ENCODE data around the gene TFF1. TPM values are rescaled to one million over a fixed set of nuclear protein-coding genes. Genes with fewer than 3 reads are reported as not detected.

The TFF1 gene
- total RNA-seq, 1 experiment from 2014 or later: 2.2 TPM

DNA sequence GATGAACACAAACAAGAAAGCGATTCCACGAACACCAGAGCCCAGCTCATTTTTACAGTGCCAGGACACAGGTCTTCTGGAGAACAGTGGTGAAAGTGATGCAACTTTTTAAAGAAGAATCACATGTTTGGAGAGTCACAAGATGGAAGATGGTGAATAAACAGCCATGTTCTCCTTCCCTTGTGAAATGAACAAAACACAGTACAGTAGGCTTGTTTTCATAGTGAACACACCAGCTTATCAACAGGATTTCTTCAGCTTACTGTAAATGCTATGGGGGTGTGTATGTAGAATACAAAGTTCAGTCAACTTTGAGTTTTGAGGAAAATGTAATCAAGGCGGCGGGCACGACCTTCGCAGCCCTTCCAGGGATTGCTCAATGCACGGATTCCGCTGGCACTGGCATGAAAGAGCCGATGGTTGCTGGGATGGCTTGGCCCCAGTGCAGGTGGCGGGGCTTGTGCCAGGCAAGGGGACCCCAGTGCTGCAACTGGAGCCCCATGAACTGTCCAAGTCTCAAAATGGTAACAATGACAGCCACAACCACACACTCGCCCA lies 19.8 kb upstream of the TFF1 start:
- Histone ChIP-seq H3K27me3 (ENCODE audit: insufficient read depth, low read depth) (no peaks in the 10 kb centered on the region), H2AFZ (no peak overlapping the region), H3K4me1 (replicated peaks; ENCODE audit: insufficient read depth) (peaks cover 18% of the 10 kb centered on the region), H3K4me2 (no peak overlapping the region), H3K27ac (no peak overlapping the region), H3K4me3 (no peak overlapping the region), H3F3A (ENCODE audit: insufficient read depth, low read depth) (no peaks in the 10 kb centered on the region), H3K9me2 (ENCODE audit: insufficient read depth) (no peaks in the 10 kb centered on the region), H4K20me1 (ENCODE audit: insufficient read depth) (no peaks in the 10 kb centered on the region), H3K9me3 (ENCODE audit: insufficient read depth, low read depth) (no peaks in the 10 kb centered on the region), H3K79me2 (ENCODE audit: low read depth) (no peaks in the 10 kb centered on the region), H3K36me3 (ENCODE audit: low read depth) (no peaks in the 10 kb centered on the region)
- TF ChIP-seq, protein P1, sequence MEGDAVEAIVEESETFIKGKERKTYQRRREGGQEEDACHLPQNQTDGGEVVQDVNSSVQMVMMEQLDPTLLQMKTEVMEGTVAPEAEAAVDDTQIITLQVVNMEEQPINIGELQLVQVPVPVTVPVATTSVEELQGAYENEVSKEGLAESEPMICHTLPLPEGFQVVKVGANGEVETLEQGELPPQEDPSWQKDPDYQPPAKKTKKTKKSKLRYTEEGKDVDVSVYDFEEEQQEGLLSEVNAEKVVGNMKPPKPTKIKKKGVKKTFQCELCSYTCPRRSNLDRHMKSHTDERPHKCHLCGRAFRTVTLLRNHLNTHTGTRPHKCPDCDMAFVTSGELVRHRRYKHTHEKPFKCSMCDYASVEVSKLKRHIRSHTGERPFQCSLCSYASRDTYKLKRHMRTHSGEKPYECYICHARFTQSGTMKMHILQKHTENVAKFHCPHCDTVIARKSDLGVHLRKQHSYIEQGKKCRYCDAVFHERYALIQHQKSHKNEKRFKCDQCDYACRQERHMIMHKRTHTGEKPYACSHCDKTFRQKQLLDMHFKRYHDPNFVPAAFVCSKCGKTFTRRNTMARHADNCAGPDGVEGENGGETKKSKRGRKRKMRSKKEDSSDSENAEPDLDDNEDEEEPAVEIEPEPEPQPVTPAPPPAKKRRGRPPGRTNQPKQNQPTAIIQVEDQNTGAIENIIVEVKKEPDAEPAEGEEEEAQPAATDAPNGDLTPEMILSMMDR (conservative IDR thresholded peaks at IDR 0.05): no peak
- TF ChIP-seq EZH2 (IDR thresholded peaks at IDR 0.05; ENCODE audit: low read depth): no peak
- BruUV-seq (replicated peaks): no TSS peak
- intact Hi-C loops (cut with micrococcal nuclease; ENCODE audit: unreplicated experiment): loop anchor here (10.0 kb wide), 1 partner anchor 129 kb away; the partner anchor contains the start of gene SLC37A1
- CTCF ChIA-PET: no interaction called here
- no peak for DNase-seq
- POLR2A ChIA-PET (ENCODE audit: unreplicated experiment): no interaction called here

DNA sequence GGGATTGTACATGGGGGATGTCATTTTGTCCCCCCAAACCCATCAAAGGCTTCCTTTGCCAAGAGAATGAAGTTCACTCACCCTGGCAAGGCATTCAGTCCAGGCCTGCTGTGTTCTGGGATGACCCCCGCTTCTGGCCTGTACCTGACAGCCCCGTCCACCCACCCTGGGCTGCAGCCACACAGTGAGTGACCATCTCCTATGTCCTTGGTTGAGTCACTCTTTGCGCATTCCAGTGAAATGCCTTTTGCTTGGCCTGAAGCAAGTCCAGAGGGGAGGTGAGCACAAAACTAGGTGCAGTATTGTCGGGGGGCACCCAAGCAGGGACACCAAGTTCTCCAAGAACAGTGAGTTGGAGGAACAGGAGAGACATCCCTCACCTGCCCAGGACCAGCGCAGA lies 19.3 kb upstream of the TFF1 start:
- no peak for DNase-seq
- BruUV-seq (replicated peaks): no TSS peak
- Histone ChIP-seq H3K4me2 (no peak overlapping the region), H3K36me3 (ENCODE audit: low read depth) (no peaks in the 10 kb centered on the region), H3K9me3 (ENCODE audit: insufficient read depth, low read depth) (no peaks in the 10 kb centered on the region), H3F3A (ENCODE audit: insufficient read depth, low read depth) (no peaks in the 10 kb centered on the region), H2AFZ (no peak overlapping the region), H3K4me1 (replicated peaks; ENCODE audit: insufficient read depth) (peaks cover 18% of the 10 kb centered on the region), H3K27ac (no peak overlapping the region), H3K9me2 (ENCODE audit: insufficient read depth) (no peaks in the 10 kb centered on the region), H3K4me3 (no peak overlapping the region), H3K79me2 (ENCODE audit: low read depth) (no peaks in the 10 kb centered on the region), H3K27me3 (ENCODE audit: insufficient read depth, low read depth) (no peaks in the 10 kb centered on the region), H4K20me1 (ENCODE audit: insufficient read depth) (no peaks in the 10 kb centered on the region)
- TF ChIP-seq EZH2 (IDR thresholded peaks at IDR 0.05; ENCODE audit: low read depth): no peak
- TF ChIP-seq, protein P1 (conservative IDR thresholded peaks at IDR 0.05): no peak
- intact Hi-C loops (cut with micrococcal nuclease; ENCODE audit: unreplicated experiment): loop anchor here (10.0 kb wide), 1 partner anchor 129 kb away; the partner anchor contains the start of gene SLC37A1
- ChIA-PET POLR2A (ENCODE audit: unreplicated experiment) (no interaction called here), CTCF (no interaction called here)

DNA sequence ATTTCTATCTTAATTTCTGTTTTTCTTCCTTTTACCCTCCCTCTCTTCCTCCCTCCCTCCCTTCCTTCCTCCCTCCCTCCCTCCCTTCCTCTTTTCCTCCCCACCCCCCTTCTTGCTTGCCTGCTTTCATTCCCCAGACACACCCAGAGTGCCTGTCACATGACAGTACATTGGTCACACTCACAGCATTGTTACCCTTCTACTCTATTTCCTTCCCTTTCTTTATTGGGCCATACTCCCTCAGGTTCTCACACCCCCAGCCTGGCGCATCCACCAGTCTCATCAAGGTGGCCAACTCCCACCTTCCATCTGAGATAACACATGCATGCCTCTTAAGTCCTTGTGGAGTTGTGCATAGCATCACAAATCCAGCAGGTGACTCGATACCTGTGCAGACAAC lies 18.7 kb upstream of the TFF1 start:
- TF ChIP-seq, protein P1 (conservative IDR thresholded peaks at IDR 0.05): no peak
- TF ChIP-seq EZH2 (IDR thresholded peaks at IDR 0.05; ENCODE audit: low read depth): no peak
- H3K9me2 ChIP-seq (ENCODE audit: insufficient read depth): no peaks in the 10 kb centered on the region
- POLR2A ChIA-PET (ENCODE audit: unreplicated experiment): no interaction called here
- no peaks in the 10 kb centered on the region for H3K36me3 ChIP-seq (ENCODE audit: low read depth)
- H3K4me3 ChIP-seq: no peak overlapping the region
- no TSS peak for BruUV-seq (replicated peaks)
- intact Hi-C loops (cut with micrococcal nuclease; ENCODE audit: unreplicated experiment): loop anchor here (5.0 to 10.0 kb wide), 2 partner anchors 48 to 130 kb away; partner anchors contain the start of gene SLC37A1
- no peak overlapping the region for H3K4me2 ChIP-seq
- no peaks in the 10 kb centered on the region for H3K79me2 ChIP-seq (ENCODE audit: low read depth)
- no peaks in the 10 kb centered on the region for H4K20me1 ChIP-seq (ENCODE audit: insufficient read depth)
- no peak overlapping the region for H2AFZ ChIP-seq
- peaks cover 14% of the 10 kb centered on the region for H3K4me1 ChIP-seq (replicated peaks; ENCODE audit: insufficient read depth)
- no peak overlapping the region for H3K27ac ChIP-seq
- CTCF ChIA-PET: no interaction called here
- H3F3A ChIP-seq (ENCODE audit: insufficient read depth, low read depth): no peaks in the 10 kb centered on the region
- no peak for DNase-seq
- H3K27me3 ChIP-seq (ENCODE audit: insufficient read depth, low read depth): no peaks in the 10 kb centered on the region
- no peaks in the 10 kb centered on the region for H3K9me3 ChIP-seq (ENCODE audit: insufficient read depth, low read depth)
